Neural progenitor cell (in vitro differentiated cells): Measurements from ENCODE around the gene GALNTL6.
"Not testable (repeated sequence)": the region's sequence is repeated elsewhere in the genome, so short reads cannot be mapped to it uniquely, and the experiment has no call there.

Experiments
- CTCF ChIP-seq: fragments of 200-600 bp; sonication (generic); IDR thresholded peaks from 2 replicates; pipeline ENCODE4 v1.5.1; 2017; ENCODE audit warnings: antibody characterized with exemption, mild to moderate bottlenecking
- EZH2phosphoT487 ChIP-seq: fragments of 200-600 bp; sonication (generic); IDR thresholded peaks from 2 replicates; pipeline ENCODE4 v1.6.1; 2017; ENCODE audit warnings: antibody characterized with exemption

GRCh38 chr4:173042139-173042538 lies 1228.9 kb downstream of the GALNTL6 start:
- not testable (repeated sequence) for TF ChIP-seq CTCF, EZH2phosphoT487
